ENCODE data around the gene CHST12. TPM values are rescaled to one million over a fixed set of nuclear protein-coding genes. Genes with fewer than 3 reads are reported as not detected.

The CHST12 gene
- total RNA-seq, 1 donor from 2014 or later = 18.5 TPM

DNA sequence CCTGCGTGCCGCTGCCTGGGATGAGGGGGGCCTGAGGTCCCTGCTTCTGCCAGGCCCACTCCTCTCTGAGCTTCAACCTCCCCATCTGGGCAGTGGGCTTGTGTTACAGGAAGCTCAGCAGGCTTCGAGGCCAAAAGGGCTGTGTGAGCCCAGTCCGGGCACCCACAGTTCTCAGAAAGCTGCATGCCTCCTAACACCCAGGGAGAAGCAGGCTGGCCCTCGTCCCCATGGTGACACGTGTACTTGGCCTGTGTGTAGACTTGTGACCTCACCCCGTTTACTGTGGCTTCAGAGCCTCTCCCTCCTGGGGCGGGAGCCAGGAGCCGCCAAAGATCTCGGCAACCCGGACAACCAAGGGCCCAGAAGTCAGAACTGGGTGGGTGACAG lies 75.0 kb downstream of the CHST12 start:
- Histone ChIP-seq H3K36me3 (ENCODE audit: insufficient read depth, low read length) (no peaks in the 10 kb centered on the region), H4K20me1 (ENCODE audit: insufficient read depth, low read length) (no peaks in the 10 kb centered on the region), H3K27me3 (ENCODE audit: insufficient read depth, low read length) (no peaks in the 10 kb centered on the region), H3K9me3 (ENCODE audit: insufficient read depth, low read depth, low read length) (no peaks in the 10 kb centered on the region), H3K4me3 (ENCODE audit: insufficient read depth, low read depth, low read length) (no peak overlapping the region), H3K9ac (ENCODE audit: low read length) (no peak overlapping the region), H2AFZ (ENCODE audit: low read depth, low read length) (no peak overlapping the region), H3K4me2 (ENCODE audit: low read length) (no peak overlapping the region), H3K79me2 (ENCODE audit: insufficient read depth, low read length) (no peaks in the 10 kb centered on the region), H3K27ac (ENCODE audit: low read depth, low read length) (no peak overlapping the region), H3K4me1 (ENCODE audit: insufficient read depth, low read length) (peaks cover 18% of the 10 kb centered on the region)
- Mint-ChIP-seq H3K4me3 (ENCODE audit: unreplicated experiment) (no peak overlapping the region), H3K4me1 (ENCODE audit: low read depth, unreplicated experiment) (peaks cover 1% of the 10 kb centered on the region), H3K27me3 (ENCODE audit: low read depth, unreplicated experiment) (peaks cover 13% of the 10 kb centered on the region), H3K9me3 (ENCODE audit: unreplicated experiment) (peaks cover 4% of the 10 kb centered on the region), H3K36me3 (ENCODE audit: low read depth, unreplicated experiment) (peaks cover 4% of the 10 kb centered on the region), H3K27ac (ENCODE audit: unreplicated experiment) (no peak overlapping the region)
- DNase-seq (ENCODE audit: low read depth) (peak; percentile 48), FAIRE-seq (no peak)
- TF ChIP-seq, protein P1, sequence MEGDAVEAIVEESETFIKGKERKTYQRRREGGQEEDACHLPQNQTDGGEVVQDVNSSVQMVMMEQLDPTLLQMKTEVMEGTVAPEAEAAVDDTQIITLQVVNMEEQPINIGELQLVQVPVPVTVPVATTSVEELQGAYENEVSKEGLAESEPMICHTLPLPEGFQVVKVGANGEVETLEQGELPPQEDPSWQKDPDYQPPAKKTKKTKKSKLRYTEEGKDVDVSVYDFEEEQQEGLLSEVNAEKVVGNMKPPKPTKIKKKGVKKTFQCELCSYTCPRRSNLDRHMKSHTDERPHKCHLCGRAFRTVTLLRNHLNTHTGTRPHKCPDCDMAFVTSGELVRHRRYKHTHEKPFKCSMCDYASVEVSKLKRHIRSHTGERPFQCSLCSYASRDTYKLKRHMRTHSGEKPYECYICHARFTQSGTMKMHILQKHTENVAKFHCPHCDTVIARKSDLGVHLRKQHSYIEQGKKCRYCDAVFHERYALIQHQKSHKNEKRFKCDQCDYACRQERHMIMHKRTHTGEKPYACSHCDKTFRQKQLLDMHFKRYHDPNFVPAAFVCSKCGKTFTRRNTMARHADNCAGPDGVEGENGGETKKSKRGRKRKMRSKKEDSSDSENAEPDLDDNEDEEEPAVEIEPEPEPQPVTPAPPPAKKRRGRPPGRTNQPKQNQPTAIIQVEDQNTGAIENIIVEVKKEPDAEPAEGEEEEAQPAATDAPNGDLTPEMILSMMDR (IDR thresholded peaks at IDR 0.05; ENCODE audit: insufficient read depth, low read depth, low read length) = no peak
- no peak for TF ChIP-seq EZH2 (IDR thresholded peaks at IDR 0.05; ENCODE audit: insufficient read depth, low read length)

DNA sequence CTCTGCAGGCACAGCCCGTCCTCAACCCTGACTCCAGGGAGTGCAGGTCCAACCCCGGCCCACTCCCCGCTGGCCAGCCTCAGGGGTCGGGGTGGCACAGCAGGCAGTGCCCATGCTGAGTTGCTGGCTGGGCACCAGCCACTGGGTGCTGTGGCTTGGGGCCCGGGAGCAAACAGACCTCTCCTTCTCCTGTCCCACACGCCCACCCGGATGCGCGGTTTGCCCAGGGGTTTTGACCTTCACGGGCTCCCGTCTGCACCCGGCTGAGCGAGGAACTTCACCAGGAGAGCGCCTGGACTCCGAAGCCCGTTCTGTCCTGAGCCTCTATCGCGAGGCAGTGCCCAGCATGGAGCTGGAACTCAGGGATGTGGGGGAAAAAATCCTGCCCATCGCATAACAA lies 75.4 kb downstream of the CHST12 start:
- Histone ChIP-seq H3K27ac (ENCODE audit: low read depth, low read length) (no peak overlapping the region), H3K4me3 (ENCODE audit: insufficient read depth, low read depth, low read length) (no peak overlapping the region), H3K79me2 (ENCODE audit: insufficient read depth, low read length) (no peaks in the 10 kb centered on the region), H3K36me3 (ENCODE audit: insufficient read depth, low read length) (no peaks in the 10 kb centered on the region), H2AFZ (ENCODE audit: low read depth, low read length) (no peak overlapping the region), H3K27me3 (ENCODE audit: insufficient read depth, low read length) (no peaks in the 10 kb centered on the region), H3K4me2 (ENCODE audit: low read length) (no peak overlapping the region), H4K20me1 (ENCODE audit: insufficient read depth, low read length) (no peaks in the 10 kb centered on the region), H3K9me3 (ENCODE audit: insufficient read depth, low read depth, low read length) (no peaks in the 10 kb centered on the region), H3K4me1 (ENCODE audit: insufficient read depth, low read length) (peaks cover 18% of the 10 kb centered on the region), H3K9ac (ENCODE audit: low read length) (no peak overlapping the region)
- no peak for DNase-seq (ENCODE audit: low read depth)
- H3K27me3 Mint-ChIP-seq (ENCODE audit: low read depth, unreplicated experiment) = peaks cover 11% of the 10 kb centered on the region
- FAIRE-seq = no peak
- H3K9me3 Mint-ChIP-seq (ENCODE audit: unreplicated experiment) = peaks cover 4% of the 10 kb centered on the region
- peaks cover 4% of the 10 kb centered on the region for H3K36me3 Mint-ChIP-seq (ENCODE audit: low read depth, unreplicated experiment)
- H3K27ac Mint-ChIP-seq (ENCODE audit: unreplicated experiment) = no peak overlapping the region
- no peak overlapping the region for H3K4me3 Mint-ChIP-seq (ENCODE audit: unreplicated experiment)
- peaks cover 1% of the 10 kb centered on the region for H3K4me1 Mint-ChIP-seq (ENCODE audit: low read depth, unreplicated experiment)
- TF ChIP-seq, protein P1 (IDR thresholded peaks at IDR 0.05; ENCODE audit: insufficient read depth, low read depth, low read length) = no peak
- TF ChIP-seq EZH2 (IDR thresholded peaks at IDR 0.05; ENCODE audit: insufficient read depth, low read length) = no peak

DNA sequence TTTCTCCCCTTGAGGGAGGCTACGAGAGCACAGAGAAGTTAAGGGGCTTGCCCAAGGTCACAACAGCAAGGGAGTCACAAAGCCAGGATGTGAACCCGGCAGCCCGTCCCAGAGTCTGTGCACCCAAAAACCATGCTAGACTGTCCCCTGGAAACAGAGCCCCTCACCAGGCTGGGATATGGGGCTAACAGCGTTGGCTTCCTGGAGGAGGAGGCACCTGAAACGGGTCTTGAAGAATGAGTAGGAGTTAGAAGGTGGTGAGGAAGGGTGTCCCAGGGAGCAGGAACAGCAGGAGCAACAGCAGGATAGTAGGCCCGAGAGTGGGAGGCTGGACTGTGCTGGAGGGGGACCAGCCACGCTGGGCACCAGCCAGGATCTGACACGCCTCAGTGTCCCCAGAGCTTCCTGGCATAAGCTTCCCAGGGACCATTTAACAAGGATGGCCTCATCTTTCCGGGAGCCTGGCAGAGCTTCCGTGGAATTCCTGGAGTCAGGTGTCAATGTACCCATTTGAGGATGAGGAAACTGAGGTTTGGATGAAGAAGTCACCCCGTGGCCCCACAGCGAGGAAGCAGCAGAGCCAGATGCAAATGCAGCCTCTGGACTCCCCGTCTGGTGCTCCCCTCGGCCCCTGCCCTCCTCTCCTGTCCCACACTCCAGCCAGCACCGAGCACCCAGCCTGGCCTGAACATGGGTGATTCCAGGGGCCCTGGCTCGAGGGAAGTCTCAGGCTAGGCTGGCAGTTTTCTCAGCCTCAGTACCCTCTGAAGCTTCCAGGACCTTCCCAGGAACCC lies 76.1 kb downstream of the CHST12 start:
- no peak for FAIRE-seq
- Mint-ChIP-seq H3K36me3 (ENCODE audit: low read depth, unreplicated experiment) (peaks cover 4% of the 10 kb centered on the region), H3K4me1 (ENCODE audit: low read depth, unreplicated experiment) (peaks cover 1% of the 10 kb centered on the region), H3K9me3 (ENCODE audit: unreplicated experiment) (peaks cover 4% of the 10 kb centered on the region), H3K27me3 (ENCODE audit: low read depth, unreplicated experiment) (peaks cover 11% of the 10 kb centered on the region), H3K27ac (ENCODE audit: unreplicated experiment) (no peak overlapping the region), H3K4me3 (ENCODE audit: unreplicated experiment) (no peak overlapping the region)
- Histone ChIP-seq H3K36me3 (ENCODE audit: insufficient read depth, low read length) (no peaks in the 10 kb centered on the region), H3K27me3 (ENCODE audit: insufficient read depth, low read length) (no peaks in the 10 kb centered on the region), H4K20me1 (ENCODE audit: insufficient read depth, low read length) (no peaks in the 10 kb centered on the region), H3K4me2 (ENCODE audit: low read length) (no peak overlapping the region), H3K27ac (ENCODE audit: low read depth, low read length) (no peak overlapping the region), H2AFZ (ENCODE audit: low read depth, low read length) (no peak overlapping the region), H3K4me3 (ENCODE audit: insufficient read depth, low read depth, low read length) (no peak overlapping the region), H3K9ac (ENCODE audit: low read length) (no peak overlapping the region), H3K9me3 (ENCODE audit: insufficient read depth, low read depth, low read length) (no peaks in the 10 kb centered on the region), H3K79me2 (ENCODE audit: insufficient read depth, low read length) (no peaks in the 10 kb centered on the region), H3K4me1 (ENCODE audit: insufficient read depth, low read length) (peaks cover 18% of the 10 kb centered on the region)
- DNase-seq (ENCODE audit: low read depth) = no peak
- TF ChIP-seq EZH2 (IDR thresholded peaks at IDR 0.05; ENCODE audit: insufficient read depth, low read length) = no peak
- TF ChIP-seq, protein P1 (IDR thresholded peaks at IDR 0.05; ENCODE audit: insufficient read depth, low read depth, low read length) = no peak

Data from astrocyte (in vitro differentiated cells and primary cell).